ENCODE measurements around the gene RBBP8NL. TPM values are rescaled to one million over a fixed set of nuclear protein-coding genes. Genes with fewer than 3 reads are reported as not detected.

Gene RBBP8NL
- total and polyA plus RNA-seq, 4 donors = under 0.01 to 0.14 TPM; not detected in 2

GRCh38 chr20:62408055-62408454, 19.3 kb downstream of the RBBP8NL start:
- H3K4me3 ChIP-seq (ENCODE audit: low read depth in 1 of 3, low read length in 3 of 3) = no peak overlapping the region
- H3K9ac ChIP-seq (ENCODE audit: low read depth in 1 of 2, low read length in 2 of 2) = no peak overlapping the region
- no peak overlapping the region for H3K27ac ChIP-seq (ENCODE audit: low read depth in 1 of 2, low read length in 2 of 2)
- WGBS = 95% methylated on average over 15 of the region's 15 CpGs
- H3K9me3 ChIP-seq (ENCODE audit: control insufficient read depth in 4 of 4, low read length in 3 of 4) = no peaks in the 10 kb centered on the region
- no peaks in the 10 kb centered on the region for H3K36me3 ChIP-seq (ENCODE audit: control insufficient read depth in 4 of 4, insufficient read depth in 3 of 4, low read depth in 1 of 4, low read length in 3 of 4)
- no peak for DNase-seq (ENCODE audit: low spot score)
- no peak for TF ChIP-seq GABPA (IDR thresholded peaks at IDR 0.05 in 1 of 2, conservative IDR thresholded peaks at IDR 0.05 in 1 of 2)
- no peak for TF ChIP-seq FOXA2 (IDR thresholded peaks at IDR 0.05)
- no peak for TF ChIP-seq ATF3 (IDR thresholded peaks at IDR 0.05)
- no peak for TF ChIP-seq YY1 (IDR thresholded peaks at IDR 0.05)
- TF ChIP-seq MAX (IDR thresholded peaks at IDR 0.05) = no peak
- TF ChIP-seq HNF4A (conservative IDR thresholded peaks at IDR 0.05) = no peak
- TF ChIP-seq RXRA (IDR thresholded peaks at IDR 0.05) = no peak
- TF ChIP-seq FOXA1 (IDR thresholded peaks at IDR 0.05) = no peak
- TF ChIP-seq TAF1 (conservative IDR thresholded peaks at IDR 0.05) = no peak
- no peak for TF ChIP-seq CTCF (IDR thresholded peaks at IDR 0.05; ENCODE audit: low read depth, low read length, missing input control)
- TF ChIP-seq EGR1 (IDR thresholded peaks at IDR 0.05; ENCODE audit: low read depth in 2 of 2) = no peak
- no peak for TF ChIP-seq SP1 (IDR thresholded peaks at IDR 0.05)
- no peak for TF ChIP-seq NR2F2 (IDR thresholded peaks at IDR 0.05)
- no peak for TF ChIP-seq REST (IDR thresholded peaks at IDR 0.05)
- no peak for TF ChIP-seq HNF4G (IDR thresholded peaks at IDR 0.05)
- no peak for TF ChIP-seq JUND (IDR thresholded peaks at IDR 0.05)
- H3K27me3 ChIP-seq (ENCODE audit: control insufficient read depth in 4 of 4, insufficient read depth in 4 of 4, low read length in 3 of 4) = no peaks in the 10 kb centered on the region
- H3K4me1 ChIP-seq (ENCODE audit: control insufficient read depth in 4 of 4, insufficient read depth in 4 of 4, low read length in 3 of 4) = peaks cover 13 to 33% (median 20%) of the 10 kb centered on the region in 4 donors

GRCh38 chr20:62407221-62407992, 19.9 kb downstream of the RBBP8NL start, which contains the start of gene CABLES2:
Gene CABLES2 (minus strand): TSS chr20:62407285. CDS start chr20:62407276, 9 bp downstream.
- TF ChIP-seq SP1 (IDR thresholded peaks at IDR 0.05) = peak; percentile 58
- no peak for TF ChIP-seq TAF1 (conservative IDR thresholded peaks at IDR 0.05)
- no peak for TF ChIP-seq YY1 (IDR thresholded peaks at IDR 0.05)
- H3K4me1 ChIP-seq (ENCODE audit: control insufficient read depth in 4 of 4, insufficient read depth in 4 of 4, low read length in 3 of 4) = peaks cover 13 to 33% (median 20%) of the 10 kb centered on the region in 4 donors
- H3K9me3 ChIP-seq (ENCODE audit: control insufficient read depth in 4 of 4, low read length in 3 of 4) = no peaks in the 10 kb centered on the region
- peak within 1 kb of the TSS; percentile 49 to 84 (median 69) for H3K4me3 ChIP-seq (ENCODE audit: low read depth in 1 of 3, low read length in 3 of 3)
- no peak within 1 kb of the TSS for H3K27ac ChIP-seq (ENCODE audit: low read depth in 1 of 2, low read length in 2 of 2)
- H3K27me3 ChIP-seq (ENCODE audit: control insufficient read depth in 4 of 4, insufficient read depth in 4 of 4, low read length in 3 of 4) = no peaks in the 10 kb centered on the region
- peak; percentile 92 for DNase-seq (ENCODE audit: low spot score)
- no peaks in the 10 kb centered on the region for H3K36me3 ChIP-seq (ENCODE audit: control insufficient read depth in 4 of 4, insufficient read depth in 3 of 4, low read depth in 1 of 4, low read length in 3 of 4)
- WGBS = 6% methylated on average over 73 of the region's 73 CpGs
- no peak within 1 kb of the TSS for H3K9ac ChIP-seq (ENCODE audit: low read depth in 1 of 2, low read length in 2 of 2)
